ENCODE measurements around the gene HM13. TPM values are rescaled to one million over a fixed set of nuclear protein-coding genes. Genes with fewer than 3 reads are reported as not detected.

Gene HM13
- total and polyA plus RNA-seq, 2 of the 13 experiments (the other 11 are each of a cell fraction or from before 2014, with no cell fraction given): 118 to 243 TPM

DNA sequence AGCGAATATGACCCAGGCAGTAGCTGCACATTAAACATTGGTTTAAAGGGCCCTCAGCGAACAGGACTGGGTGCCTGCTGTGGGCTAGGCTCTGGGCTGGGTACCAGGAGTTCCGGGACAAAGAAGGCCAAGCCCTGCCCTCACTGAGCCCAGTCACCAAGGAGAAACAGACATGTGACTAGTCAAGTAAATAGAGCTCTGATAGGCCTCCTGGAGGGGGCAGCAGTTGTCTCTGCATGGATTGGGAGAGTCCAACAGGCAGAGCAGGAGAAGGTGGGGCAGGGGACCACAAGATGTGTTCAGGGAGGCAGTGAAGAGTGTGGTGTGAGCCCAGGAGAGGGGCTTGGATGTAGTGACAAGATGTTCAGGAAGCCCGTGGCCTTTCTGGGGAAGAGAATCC lies 3.1 kb downstream of the HM13 start (continued):
- TF ChIP-seq PCBP2 (optimal IDR thresholded peaks at IDR 0.05; ENCODE audit: low read depth, low read length, poor library complexity, severe bottlenecking): no peak
- no peak for TF ChIP-seq HNRNPH1 (optimal IDR thresholded peaks at IDR 0.05; ENCODE audit: low read depth, low read length)
- TF ChIP-seq ISX (CRISPR knock-in tag; conservative IDR thresholded peaks at IDR 0.05): no peak
- TF ChIP-seq CEBPG (CRISPR knock-in tag; IDR thresholded peaks at IDR 0.05): no peak
- no peak for TF ChIP-seq ZNF737 (CRISPR knock-in tag; IDR thresholded peaks at IDR 0.05; ENCODE audit: borderline replicate concordance)
- no peak for TF ChIP-seq SP2 (CRISPR knock-in tag; IDR thresholded peaks at IDR 0.05)
- no peak for TF ChIP-seq ZNF329 (CRISPR knock-in tag; IDR thresholded peaks at IDR 0.05; ENCODE audit: low read depth)
- TF ChIP-seq, protein P1, sequence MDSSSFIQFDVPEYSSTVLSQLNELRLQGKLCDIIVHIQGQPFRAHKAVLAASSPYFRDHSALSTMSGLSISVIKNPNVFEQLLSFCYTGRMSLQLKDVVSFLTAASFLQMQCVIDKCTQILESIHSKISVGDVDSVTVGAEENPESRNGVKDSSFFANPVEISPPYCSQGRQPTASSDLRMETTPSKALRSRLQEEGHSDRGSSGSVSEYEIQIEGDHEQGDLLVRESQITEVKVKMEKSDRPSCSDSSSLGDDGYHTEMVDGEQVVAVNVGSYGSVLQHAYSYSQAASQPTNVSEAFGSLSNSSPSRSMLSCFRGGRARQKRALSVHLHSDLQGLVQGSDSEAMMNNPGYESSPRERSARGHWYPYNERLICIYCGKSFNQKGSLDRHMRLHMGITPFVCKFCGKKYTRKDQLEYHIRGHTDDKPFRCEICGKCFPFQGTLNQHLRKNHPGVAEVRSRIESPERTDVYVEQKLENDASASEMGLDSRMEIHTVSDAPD (CRISPR knock-in tag; IDR thresholded peaks at IDR 0.05): no peak
- TF ChIP-seq MAF1 (CRISPR knock-in tag; IDR thresholded peaks at IDR 0.05; ENCODE audit: borderline replicate concordance): no peak
- TF ChIP-seq BRD4 (CRISPR knock-in tag; IDR thresholded peaks at IDR 0.05): no peak
- no peak for TF ChIP-seq BHLHE40 (IDR thresholded peaks at IDR 0.05; ENCODE audit: low read length)
- TF ChIP-seq, protein P2, sequence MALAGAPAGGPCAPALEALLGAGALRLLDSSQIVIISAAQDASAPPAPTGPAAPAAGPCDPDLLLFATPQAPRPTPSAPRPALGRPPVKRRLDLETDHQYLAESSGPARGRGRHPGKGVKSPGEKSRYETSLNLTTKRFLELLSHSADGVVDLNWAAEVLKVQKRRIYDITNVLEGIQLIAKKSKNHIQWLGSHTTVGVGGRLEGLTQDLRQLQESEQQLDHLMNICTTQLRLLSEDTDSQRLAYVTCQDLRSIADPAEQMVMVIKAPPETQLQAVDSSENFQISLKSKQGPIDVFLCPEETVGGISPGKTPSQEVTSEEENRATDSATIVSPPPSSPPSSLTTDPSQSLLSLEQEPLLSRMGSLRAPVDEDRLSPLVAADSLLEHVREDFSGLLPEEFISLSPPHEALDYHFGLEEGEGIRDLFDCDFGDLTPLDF (CRISPR knock-in tag; IDR thresholded peaks at IDR 0.05): no peak
- no peak for TF ChIP-seq ZNF720 (CRISPR knock-in tag; IDR thresholded peaks at IDR 0.05)
- TF ChIP-seq, protein P3, sequence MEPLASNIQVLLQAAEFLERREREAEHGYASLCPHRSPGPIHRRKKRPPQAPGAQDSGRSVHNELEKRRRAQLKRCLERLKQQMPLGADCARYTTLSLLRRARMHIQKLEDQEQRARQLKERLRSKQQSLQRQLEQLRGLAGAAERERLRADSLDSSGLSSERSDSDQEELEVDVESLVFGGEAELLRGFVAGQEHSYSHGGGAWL (CRISPR knock-in tag; IDR thresholded peaks at IDR 0.05): no peak
- no peak for TF ChIP-seq CBFB (CRISPR knock-in tag; IDR thresholded peaks at IDR 0.05)
- no peak for TF ChIP-seq LCORL (IDR thresholded peaks at IDR 0.05)
- TF ChIP-seq LCORL (CRISPR knock-in tag; IDR thresholded peaks at IDR 0.05): peak; percentile 75
- no peak for TF ChIP-seq NFE2 (CRISPR knock-in tag; IDR thresholded peaks at IDR 0.05)
- TF ChIP-seq HDAC1 (CRISPR knock-in tag; IDR thresholded peaks at IDR 0.05): no peak
- no peak for TF ChIP-seq ZNF225 (CRISPR knock-in tag; IDR thresholded peaks at IDR 0.05)
- no peak for TF ChIP-seq ZSCAN9 (CRISPR knock-in tag; IDR thresholded peaks at IDR 0.05; ENCODE audit: borderline replicate concordance)
- TF ChIP-seq, protein P4, sequence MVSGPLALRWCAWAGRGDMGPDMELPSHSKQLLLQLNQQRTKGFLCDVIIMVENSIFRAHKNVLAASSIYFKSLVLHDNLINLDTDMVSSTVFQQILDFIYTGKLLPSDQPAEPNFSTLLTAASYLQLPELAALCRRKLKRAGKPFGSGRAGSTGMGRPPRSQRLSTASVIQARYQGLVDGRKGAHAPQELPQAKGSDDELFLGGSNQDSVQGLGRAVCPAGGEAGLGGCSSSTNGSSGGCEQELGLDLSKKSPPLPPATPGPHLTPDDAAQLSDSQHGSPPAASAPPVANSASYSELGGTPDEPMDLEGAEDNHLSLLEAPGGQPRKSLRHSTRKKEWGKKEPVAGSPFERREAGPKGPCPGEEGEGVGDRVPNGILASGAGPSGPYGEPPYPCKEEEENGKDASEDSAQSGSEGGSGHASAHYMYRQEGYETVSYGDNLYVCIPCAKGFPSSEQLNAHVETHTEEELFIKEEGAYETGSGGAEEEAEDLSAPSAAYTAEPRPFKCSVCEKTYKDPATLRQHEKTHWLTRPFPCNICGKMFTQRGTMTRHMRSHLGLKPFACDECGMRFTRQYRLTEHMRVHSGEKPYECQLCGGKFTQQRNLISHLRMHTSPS (CRISPR knock-in tag; IDR thresholded peaks at IDR 0.05; ENCODE audit: low read depth): no peak
- no peak for TF ChIP-seq HMGA1 (CRISPR knock-in tag; conservative IDR thresholded peaks at IDR 0.05)
- no peak for TF ChIP-seq DNMT1 (CRISPR knock-in tag; IDR thresholded peaks at IDR 0.05)
- no peak for TF ChIP-seq ELF1 (CRISPR knock-in tag; IDR thresholded peaks at IDR 0.05)
- no peak for TF ChIP-seq TOPORS (CRISPR knock-in tag; IDR thresholded peaks at IDR 0.05)
- TF ChIP-seq ZNF557 (CRISPR knock-in tag; IDR thresholded peaks at IDR 0.05): no peak
- no peak for TF ChIP-seq ELF4 (CRISPR knock-in tag; IDR thresholded peaks at IDR 0.05; ENCODE audit: borderline replicate concordance)
- no peak for TF ChIP-seq TP53 (CRISPR knock-in tag; conservative IDR thresholded peaks at IDR 0.05)
- TF ChIP-seq, protein P5, sequence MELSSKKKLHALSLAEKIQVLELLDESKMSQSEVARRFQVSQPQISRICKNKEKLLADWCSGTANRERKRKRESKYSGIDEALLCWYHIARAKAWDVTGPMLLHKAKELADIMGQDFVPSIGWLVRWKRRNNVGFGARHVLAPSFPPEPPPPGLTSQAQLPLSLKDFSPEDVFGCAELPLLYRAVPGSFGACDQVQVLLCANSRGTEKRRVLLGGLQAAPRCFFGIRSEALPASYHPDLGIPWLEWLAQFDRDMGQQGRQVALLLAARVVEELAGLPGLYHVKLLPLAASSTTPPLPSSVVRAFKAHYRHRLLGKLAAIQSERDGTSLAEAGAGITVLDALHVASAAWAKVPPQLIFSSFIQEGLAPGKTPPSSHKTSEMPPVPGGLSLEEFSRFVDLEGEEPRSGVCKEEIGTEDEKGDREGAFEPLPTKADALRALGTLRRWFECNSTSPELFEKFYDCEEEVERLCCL (CRISPR knock-in tag; IDR thresholded peaks at IDR 0.05; ENCODE audit: borderline replicate concordance): no peak

All from HepG2 (cell line).